22Rv1 (cell line): ENCODE data around the gene ZNF516.

Experiments
- H3K27ac ChIP-seq: fragments of 450-650 bp; 2 replicates; pipeline ENCODE4 v1.5.1; 2017
- ZFX ChIP-seq: fragments of 450-650 bp; IDR thresholded peaks from 2 replicates; pipeline ENCODE4 v1.6.1; 2017; ENCODE audit warnings: antibody characterized with exemption, borderline replicate concordance
- TF ChIP-seq, protein P1 (sequence below): fragments of 450-650 bp; IDR thresholded peaks from 2 replicates; pipeline ENCODE4 v1.5.1; 2017; ENCODE audit warnings: mild to moderate bottlenecking

Gene ZNF516

DNA sequence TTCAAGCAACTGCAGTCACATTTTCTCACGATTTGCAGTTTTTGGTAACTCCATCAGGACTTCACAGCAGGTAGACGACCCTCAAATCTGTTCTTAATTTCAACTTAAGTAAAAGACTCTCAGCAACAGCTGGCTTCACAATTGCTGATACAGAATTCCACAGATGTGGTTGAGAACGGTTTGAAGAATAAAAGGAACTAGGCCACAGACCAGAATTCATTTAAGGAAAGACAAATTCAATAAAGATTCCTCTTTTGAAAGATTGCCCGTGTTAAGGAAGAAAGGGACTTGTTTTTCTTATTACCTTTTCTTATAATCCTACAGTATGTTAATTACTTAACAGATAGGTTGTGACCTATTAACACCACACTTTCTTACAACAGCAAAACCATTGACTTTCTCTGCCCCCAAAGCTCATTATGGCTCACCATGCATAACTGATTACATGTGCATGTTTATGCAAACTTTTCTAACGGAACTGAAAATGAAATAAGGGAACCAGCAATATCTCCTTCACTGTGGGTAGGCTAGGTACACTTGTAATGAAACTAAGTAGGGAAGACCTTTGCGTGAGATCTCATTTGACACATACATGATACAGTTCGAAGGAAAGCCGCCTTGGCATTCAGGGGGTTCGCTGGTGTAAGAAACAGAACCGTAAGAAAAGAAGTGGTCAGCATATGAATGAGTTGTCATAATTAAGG lies 4.7 kb upstream of the ZNF516 start:
- TF ChIP-seq, protein P1, sequence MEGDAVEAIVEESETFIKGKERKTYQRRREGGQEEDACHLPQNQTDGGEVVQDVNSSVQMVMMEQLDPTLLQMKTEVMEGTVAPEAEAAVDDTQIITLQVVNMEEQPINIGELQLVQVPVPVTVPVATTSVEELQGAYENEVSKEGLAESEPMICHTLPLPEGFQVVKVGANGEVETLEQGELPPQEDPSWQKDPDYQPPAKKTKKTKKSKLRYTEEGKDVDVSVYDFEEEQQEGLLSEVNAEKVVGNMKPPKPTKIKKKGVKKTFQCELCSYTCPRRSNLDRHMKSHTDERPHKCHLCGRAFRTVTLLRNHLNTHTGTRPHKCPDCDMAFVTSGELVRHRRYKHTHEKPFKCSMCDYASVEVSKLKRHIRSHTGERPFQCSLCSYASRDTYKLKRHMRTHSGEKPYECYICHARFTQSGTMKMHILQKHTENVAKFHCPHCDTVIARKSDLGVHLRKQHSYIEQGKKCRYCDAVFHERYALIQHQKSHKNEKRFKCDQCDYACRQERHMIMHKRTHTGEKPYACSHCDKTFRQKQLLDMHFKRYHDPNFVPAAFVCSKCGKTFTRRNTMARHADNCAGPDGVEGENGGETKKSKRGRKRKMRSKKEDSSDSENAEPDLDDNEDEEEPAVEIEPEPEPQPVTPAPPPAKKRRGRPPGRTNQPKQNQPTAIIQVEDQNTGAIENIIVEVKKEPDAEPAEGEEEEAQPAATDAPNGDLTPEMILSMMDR: no peak
- no peak for TF ChIP-seq ZFX
- no peak overlapping the region for H3K27ac ChIP-seq

DNA sequence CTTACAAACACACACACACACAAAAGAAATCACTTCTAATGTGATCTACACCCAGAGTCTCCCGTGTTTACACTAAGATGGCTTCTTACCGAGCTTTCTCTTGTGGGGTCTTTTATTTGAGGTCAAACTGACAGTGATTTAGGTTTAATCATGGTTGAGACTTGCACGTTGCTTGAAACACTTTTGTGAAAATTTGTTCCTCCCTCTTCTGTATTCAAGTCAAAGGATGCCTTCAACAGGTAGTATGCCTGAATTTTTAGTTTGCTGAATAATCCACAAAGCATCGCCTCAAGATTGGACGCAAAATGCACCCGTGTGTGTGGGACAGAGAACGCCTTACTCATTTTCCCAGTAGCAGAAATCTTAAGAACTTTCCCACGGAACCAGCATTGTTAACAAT lies 4.0 kb upstream of the ZNF516 start:
- H3K27ac ChIP-seq: no peak overlapping the region

DNA sequence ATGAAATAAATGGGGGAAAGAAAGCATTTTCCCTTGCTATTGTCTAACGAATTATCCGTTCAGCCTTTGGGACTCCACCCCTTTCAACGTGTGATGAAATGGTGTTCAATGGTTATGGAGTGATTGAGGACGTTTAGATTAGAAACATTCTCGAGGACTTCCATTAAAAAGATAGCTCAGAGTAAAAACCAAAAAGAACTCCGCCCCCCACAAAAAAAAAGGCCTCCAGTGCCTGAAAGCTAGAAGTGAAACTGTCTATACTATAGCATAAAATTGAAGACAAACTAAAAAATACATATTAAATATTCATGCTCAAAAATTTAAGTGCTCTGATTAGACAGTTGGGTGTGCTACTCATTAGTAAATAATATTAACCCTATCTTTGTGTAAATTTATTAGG lies 3.0 kb upstream of the ZNF516 start:
- TF ChIP-seq ZFX: no peak
- TF ChIP-seq, protein P1: no peak
- H3K27ac ChIP-seq: no peak overlapping the region

More for the DNA sequence above, 4.0 kb upstream of the ZNF516 start:
- TF ChIP-seq, protein P1: no peak
- TF ChIP-seq ZFX: no peak

DNA sequence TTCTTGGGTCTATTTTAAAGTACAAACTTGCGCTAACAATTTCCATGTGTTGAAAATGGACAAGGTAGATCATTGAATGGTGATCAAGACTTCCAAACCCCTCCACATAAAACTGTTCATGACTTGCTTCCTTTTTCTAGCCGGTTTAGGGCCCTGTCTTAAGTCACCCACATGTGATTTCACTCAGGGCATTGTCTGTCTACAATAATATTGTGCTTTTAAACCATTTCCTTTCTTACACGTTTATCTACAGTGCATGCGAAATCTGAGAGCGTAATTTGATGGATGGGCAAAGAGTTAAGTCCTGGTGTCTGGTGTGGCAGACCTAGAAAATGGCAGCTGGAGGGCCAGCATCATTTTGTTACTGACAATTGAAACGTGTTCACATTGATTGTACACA lies 2.0 kb upstream of the ZNF516 start:
- no peak for TF ChIP-seq ZFX
- TF ChIP-seq, protein P1: no peak
- H3K27ac ChIP-seq: no peak overlapping the region

DNA sequence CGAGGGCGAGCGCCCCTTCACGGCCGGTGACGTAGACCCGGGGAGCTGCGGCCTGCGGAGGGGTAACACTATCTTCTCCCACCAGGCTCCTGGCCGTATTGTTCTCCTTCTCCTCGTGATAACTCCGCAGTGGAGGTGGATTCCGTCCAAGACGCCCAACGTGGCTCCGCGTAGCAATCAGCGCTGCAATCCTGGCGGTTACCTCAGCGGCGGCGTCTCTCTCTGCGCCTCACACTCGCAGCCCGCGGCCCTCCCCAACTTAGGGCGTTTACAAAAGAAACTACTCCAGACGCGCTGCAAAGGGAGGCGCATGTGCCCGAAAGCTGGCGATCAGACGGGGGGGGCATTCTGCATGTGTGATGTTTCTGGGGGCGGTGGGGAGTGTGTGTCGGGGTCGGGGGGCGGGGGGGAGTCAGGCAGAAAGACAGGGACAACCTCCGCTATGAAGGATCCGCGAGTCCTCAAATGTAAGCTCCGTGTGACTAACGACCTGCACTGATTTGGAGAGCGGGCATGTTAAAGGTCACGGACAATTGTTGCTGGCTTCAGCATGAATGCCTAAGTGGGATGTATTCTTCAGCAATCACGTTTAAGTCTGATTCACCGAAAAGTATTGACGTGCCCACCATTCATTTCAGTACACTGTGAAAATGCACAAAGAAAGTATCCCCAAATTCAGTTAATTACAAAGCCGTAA lies 1.3 kb upstream of the ZNF516 start:
- TF ChIP-seq, protein P1: no peak
- TF ChIP-seq ZFX: no peak
- no peak overlapping the region for H3K27ac ChIP-seq

DNA sequence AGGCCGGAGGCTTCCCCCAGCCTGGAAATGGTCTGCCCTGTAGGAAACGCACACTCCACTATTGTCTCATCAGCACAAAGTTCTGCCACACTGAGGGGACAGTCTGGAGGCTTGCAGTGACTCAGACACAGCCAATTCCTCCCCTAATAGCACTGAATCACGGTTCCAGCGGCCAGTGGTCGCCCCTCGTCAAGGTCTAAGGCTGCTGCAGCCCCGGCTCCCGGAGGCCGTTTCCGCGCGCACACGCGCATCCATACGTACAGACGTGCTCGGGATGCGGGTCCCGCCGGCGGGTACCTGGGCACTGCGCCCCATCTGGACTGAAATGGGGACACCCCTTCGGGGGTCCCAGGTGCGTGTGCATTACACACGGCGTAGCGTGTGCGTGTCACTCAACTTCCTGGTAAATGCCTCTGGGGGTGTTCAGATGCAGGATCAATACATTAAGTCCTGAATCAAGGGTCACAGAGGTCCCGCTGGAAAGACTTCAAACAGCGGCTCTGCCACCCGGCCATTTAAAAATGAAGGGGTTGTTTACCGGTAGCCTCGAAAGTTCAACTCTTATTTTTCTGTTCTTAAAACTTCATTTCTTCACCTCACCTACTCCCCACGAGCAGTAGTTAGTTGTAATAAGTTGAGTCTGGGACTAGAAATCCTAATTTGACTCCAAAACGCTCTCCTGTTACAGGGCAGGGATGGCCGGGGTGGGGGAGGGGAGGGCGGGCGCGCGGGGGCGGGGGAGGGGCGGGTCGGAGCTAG lies 572 bp upstream of the ZNF516 start:
- no peak overlapping the region for H3K27ac ChIP-seq
- TF ChIP-seq, protein P1: no peak
- TF ChIP-seq ZFX: no peak
